Testis (tissue), 2 donors: ENCODE data around the gene ZNF385A.

Experiments
- POLR2A ChIP-seq: fragments of 450-650 bp; IDR thresholded peaks from one replicate; pipeline ENCODE4 v1.6.1; 2017; ENCODE audit warnings: antibody characterized with exemption, mild to moderate bottlenecking, moderate library complexity
- TF ChIP-seq, protein P1 (sequence below), 3 experiments: fragments of 450-650 bp in 2 of 3; fragments of 200-600 bp in 1 of 3; sonication (generic) in 1 of 3; IDR thresholded peaks; one replicate each; pipeline ENCODE4 v1.5.1; 2016 to 2019; ENCODE audit warnings: antibody characterized with exemption in 3 of 3, mild to moderate bottlenecking in 2 of 3, moderate library complexity in 1 of 3

- TF ChIP-seq, protein P1, sequence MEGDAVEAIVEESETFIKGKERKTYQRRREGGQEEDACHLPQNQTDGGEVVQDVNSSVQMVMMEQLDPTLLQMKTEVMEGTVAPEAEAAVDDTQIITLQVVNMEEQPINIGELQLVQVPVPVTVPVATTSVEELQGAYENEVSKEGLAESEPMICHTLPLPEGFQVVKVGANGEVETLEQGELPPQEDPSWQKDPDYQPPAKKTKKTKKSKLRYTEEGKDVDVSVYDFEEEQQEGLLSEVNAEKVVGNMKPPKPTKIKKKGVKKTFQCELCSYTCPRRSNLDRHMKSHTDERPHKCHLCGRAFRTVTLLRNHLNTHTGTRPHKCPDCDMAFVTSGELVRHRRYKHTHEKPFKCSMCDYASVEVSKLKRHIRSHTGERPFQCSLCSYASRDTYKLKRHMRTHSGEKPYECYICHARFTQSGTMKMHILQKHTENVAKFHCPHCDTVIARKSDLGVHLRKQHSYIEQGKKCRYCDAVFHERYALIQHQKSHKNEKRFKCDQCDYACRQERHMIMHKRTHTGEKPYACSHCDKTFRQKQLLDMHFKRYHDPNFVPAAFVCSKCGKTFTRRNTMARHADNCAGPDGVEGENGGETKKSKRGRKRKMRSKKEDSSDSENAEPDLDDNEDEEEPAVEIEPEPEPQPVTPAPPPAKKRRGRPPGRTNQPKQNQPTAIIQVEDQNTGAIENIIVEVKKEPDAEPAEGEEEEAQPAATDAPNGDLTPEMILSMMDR (IDR thresholded peaks at IDR 0.05), result no peak
- no peak for TF ChIP-seq POLR2A
Observed at GRCh38 chr12:54330442-54330841, 54.1 kb downstream of the ZNF385A start.
